NCI-H524 treated with DMSO at 0.1 percent for 48 hours (cell line): ENCODE measurements around the gene POU2F1.

Experiments
- DNase-seq: peaks from one replicate; lab custom pipeline; 2025; lab: John Stamatoyannopoulos, UW

The POU2F1 gene

GRCh38 chr1:167467126-167467710 lies 246.5 kb downstream of the POU2F1 start:
- DNase-seq, result no peak

DNA sequence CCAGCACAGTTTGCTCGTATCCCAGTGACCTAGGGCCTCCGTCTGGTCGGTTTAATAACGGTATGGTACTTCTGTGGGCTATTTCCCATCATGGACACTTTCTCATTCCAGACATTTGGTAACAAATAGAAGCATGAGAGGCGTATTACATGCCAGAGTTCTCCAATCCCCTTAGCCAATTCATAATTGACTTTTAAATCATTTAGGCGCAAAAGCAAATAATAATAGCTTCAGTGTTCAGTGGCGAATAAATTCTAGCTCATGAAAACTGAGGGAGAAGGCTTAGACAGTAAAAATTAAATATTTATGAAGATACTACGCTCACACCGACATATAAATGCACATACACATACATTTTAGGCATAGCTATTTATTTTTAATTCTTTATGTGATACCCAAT lies 247.1 kb downstream of the POU2F1 start:
- DNase-seq, result no peak

DNA sequence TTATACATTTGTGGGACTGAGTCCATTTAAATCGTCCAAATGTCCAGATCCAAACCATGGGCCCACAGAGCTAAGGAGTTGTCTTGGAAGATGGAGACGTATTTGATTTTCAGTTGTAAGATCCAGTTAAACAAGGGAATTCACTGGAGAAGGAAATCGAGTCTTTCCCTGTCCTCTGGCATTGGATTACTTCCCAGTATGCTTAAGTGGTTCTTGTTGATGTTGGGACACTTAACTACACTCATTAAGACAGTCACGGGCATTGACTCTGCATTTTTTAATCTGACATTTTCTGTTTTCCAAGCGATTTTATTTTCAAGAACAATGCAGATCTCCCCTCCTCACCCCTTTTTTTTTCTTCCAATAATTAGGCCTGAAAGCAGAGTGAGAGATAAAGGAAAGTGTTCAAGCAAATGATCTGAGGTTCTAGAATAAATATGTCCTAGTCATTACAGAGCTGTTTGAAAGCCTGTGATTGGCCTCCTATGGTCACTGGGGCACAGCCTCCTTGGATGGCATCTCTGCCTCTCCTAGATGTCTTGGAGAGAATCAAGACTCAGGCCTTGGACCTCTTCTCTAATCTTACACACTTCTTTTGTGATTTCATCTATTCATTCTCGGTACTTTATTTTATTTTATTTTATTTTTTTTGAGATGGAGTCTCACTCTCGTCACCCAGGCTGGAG lies 248.7 kb downstream of the POU2F1 start:
- no peak for DNase-seq

- no peak for DNase-seq
These were observed 250.9 kb downstream of the POU2F1 start for GRCh38 chr1:167471568-167471967.

DNA sequence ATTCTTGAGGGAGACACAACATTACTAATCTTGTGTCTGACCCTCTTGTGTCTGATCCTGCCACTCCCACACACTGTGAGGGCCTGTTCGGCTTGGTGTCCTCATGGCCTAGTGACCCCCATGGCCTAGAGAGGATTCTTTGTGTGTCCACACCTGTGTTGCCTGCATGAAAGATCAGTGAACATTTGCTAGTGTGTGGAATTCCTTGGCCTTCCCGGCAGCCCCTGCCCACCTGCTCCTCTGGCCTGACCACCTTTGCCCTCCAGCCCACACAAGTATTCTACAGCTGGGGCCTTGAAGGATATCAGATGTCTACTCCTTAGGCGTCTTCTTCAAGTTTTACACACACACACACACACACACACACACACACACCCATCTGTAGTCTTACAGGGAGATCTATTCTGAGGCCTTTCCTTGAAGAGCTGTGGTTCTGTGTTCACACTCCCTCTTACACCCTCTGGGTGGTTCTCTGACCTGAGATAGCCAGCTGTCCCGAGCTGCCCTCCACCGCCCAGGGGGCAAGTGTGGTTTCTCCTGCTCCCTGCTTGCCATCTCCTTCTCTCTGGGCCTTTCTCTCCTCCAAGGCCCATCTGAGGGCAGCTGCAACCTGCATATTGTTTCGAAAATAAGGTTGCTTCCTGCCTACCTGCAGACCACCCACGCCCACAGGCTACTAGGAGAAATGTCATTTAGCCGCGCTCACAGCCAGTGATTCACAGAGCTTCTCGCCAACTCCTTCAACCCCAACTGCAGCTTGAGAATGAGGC lies 252.3 kb downstream of the POU2F1 start:
- no peak for DNase-seq

DNA sequence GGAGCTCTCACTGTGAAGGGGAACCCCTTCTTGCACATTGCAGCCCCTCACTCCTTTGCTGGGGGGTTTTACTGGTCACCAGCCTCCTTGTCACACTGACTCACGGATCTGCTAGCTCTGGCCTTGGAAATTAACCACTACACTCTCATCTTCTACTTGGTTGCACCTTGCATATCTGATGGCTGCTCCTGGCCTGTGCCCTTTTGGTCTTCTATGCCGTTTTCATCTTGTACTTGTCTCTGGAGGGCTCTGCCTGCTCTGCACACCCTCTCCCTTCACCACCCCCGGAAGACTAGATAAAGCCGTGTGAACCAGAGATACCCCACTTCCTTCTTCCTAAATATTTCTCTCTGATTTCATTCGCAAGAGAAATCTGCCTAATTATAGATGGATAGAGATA lies 253.1 kb downstream of the POU2F1 start:
- no peak for DNase-seq

- DNase-seq, result no peak
These were observed 253.5 kb downstream of the POU2F1 start for GRCh38 chr1:167474191-167474641.

DNA sequence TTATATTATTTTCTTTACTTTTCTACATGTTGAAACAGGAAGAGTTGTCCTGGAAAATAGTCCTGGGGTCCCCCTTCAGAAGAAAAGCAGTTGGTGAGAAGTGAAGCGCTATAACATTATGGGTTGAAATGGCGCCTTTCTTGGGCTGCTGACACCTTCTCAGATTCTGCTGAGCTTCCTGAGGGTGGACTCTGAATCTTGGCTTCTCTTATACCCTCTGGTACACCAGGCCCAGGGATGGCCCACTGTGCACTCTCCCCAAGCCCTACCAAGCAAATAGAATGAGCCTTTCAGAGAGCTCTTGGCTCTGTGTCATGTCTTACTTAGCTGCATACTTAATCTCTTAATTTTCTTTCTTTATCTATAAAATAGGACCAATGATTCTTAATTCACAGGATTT lies 255.4 kb downstream of the POU2F1 start:
- DNase-seq, result no peak
